SK-N-SH treated with all-trans-retinoic acid at 6 μM for 48 hours (cell line): ENCODE data around the gene PLAGL1.

Experiments used
- ATAC-seq: fragments of 200-7000 bp; cut with Tn5 transposase; 3 replicates; pipeline ENCODE4 v1.9.1; 2020; ENCODE audit warnings: mild to moderate bottlenecking, moderate library complexity
- ARNTL ChIP-seq: fragments of 450-650 bp; formaldehyde crosslinking; IDR thresholded peaks from 2 replicates; pipeline ENCODE4 v1.5.0; 2020; ENCODE audit warnings: low read depth, mild to moderate bottlenecking, moderate library complexity, borderline replicate concordance
- BACH2 ChIP-seq: fragments of 250-450 bp; sonication (Bioruptor Pico); IDR thresholded peaks from 2 replicates; pipeline ENCODE4 v1.9.0; 2021; ENCODE audit warnings: mild to moderate bottlenecking, borderline replicate concordance
- CSDC2 ChIP-seq: fragments of 250-450 bp; sonication (Bioruptor Pico); IDR thresholded peaks from 2 replicates; pipeline ENCODE4 v1.5.0; 2020; ENCODE audit warnings: mild to moderate bottlenecking, moderate library complexity
- GLIS3 ChIP-seq: fragments of 250-450 bp; sonication (Bioruptor Pico); IDR thresholded peaks from 2 replicates; pipeline ENCODE4 v1.5.0; 2020; ENCODE audit warnings: mild to moderate bottlenecking, moderate library complexity
- ISL1 ChIP-seq: fragments of 250-450 bp; sonication (Bioruptor Pico); IDR thresholded peaks from 2 replicates; pipeline ENCODE4 v2.1.2; 2022; ENCODE audit warnings: mild to moderate bottlenecking, moderate library complexity
- OSR1 ChIP-seq: fragments of 250-450 bp; sonication (Bioruptor Pico); IDR thresholded peaks from 2 replicates; pipeline ENCODE4 v1.8.0; 2022; ENCODE audit warnings: moderate library complexity, mild to moderate bottlenecking, inconsistent platforms
- PPARA ChIP-seq: fragments of 250-450 bp; sonication (Bioruptor Pico); IDR thresholded peaks from 2 replicates; pipeline ENCODE4 v1.5.0; 2020; ENCODE audit warnings: mild to moderate bottlenecking, borderline replicate concordance
- RARB ChIP-seq: fragments of 250-450 bp; sonication (Bioruptor Pico); IDR thresholded peaks from 2 replicates; pipeline ENCODE4 v1.8.0; 2021; ENCODE audit warnings: mild to moderate bottlenecking, moderate library complexity
- SNAI2 ChIP-seq: fragments of 250-450 bp; sonication (Bioruptor Pico); IDR thresholded peaks from 2 replicates; pipeline ENCODE4 v1.5.0; 2020; ENCODE audit warnings: mild to moderate bottlenecking, moderate library complexity
- TCF4 ChIP-seq: fragments of 250-450 bp; sonication (Bioruptor Pico); IDR thresholded peaks from 2 replicates; pipeline ENCODE4 v1.8.0; 2021; ENCODE audit warnings: mild to moderate bottlenecking, moderate library complexity, borderline replicate concordance
- TOX ChIP-seq: fragments of 250-450 bp; sonication (Bioruptor Pico); IDR thresholded peaks from 2 replicates; pipeline ENCODE4 v1.8.0; 2021; ENCODE audit warnings: mild to moderate bottlenecking, moderate library complexity, borderline replicate concordance
- ZFP3 ChIP-seq: fragments of 250-450 bp; sonication (Bioruptor Pico); IDR thresholded peaks from 2 replicates; pipeline ENCODE4 v1.5.0; 2020; ENCODE audit warnings: mild to moderate bottlenecking, moderate library complexity
- ZFP30 ChIP-seq: fragments of 450-650 bp; formaldehyde crosslinking; IDR thresholded peaks from 2 replicates; pipeline ENCODE4 v1.5.0; 2022; ENCODE audit warnings: mild to moderate bottlenecking, moderate library complexity
- ZNF565 ChIP-seq: fragments of 450-650 bp; formaldehyde crosslinking; conservative IDR thresholded peaks from 2 replicates; pipeline ENCODE4 v1.5.0; 2020; ENCODE audit warnings: low read depth, mild to moderate bottlenecking, moderate library complexity
- ZNF70 ChIP-seq: fragments of 450-650 bp; formaldehyde crosslinking; IDR thresholded peaks from 2 replicates; pipeline ENCODE4 v1.5.0; 2020; ENCODE audit warnings: mild to moderate bottlenecking, moderate library complexity
- ZNF8 ChIP-seq: fragments of 450-650 bp; formaldehyde crosslinking; IDR thresholded peaks from 2 replicates; pipeline ENCODE4 v1.5.0; 2020; ENCODE audit warnings: mild to moderate bottlenecking, moderate library complexity
- TF ChIP-seq, protein P1 (sequence below): fragments of 250-450 bp; sonication (Bioruptor Pico); IDR thresholded peaks from 2 replicates; pipeline ENCODE4 v1.5.1; 2020; ENCODE audit warnings: low read depth, mild to moderate bottlenecking, moderate library complexity
- TF ChIP-seq, protein P2 (sequence below): fragments of 250-450 bp; sonication (Bioruptor Pico); IDR thresholded peaks from 2 replicates; pipeline ENCODE4 v1.8.0; 2020; ENCODE audit warnings: mild to moderate bottlenecking, moderate library complexity, borderline replicate concordance
- TF ChIP-seq, protein P3 (sequence below): fragments of 250-450 bp; sonication (Bioruptor Pico); IDR thresholded peaks from 2 replicates; pipeline ENCODE4 v1.5.1; 2021; ENCODE audit warnings: mild to moderate bottlenecking, moderate library complexity
- TF ChIP-seq, protein P4 (sequence below): fragments of 250-450 bp; sonication (Bioruptor Pico); IDR thresholded peaks from 2 replicates; pipeline ENCODE4 v1.5.0; 2020; ENCODE audit warnings: mild to moderate bottlenecking, moderate library complexity

The PLAGL1 gene

DNA sequence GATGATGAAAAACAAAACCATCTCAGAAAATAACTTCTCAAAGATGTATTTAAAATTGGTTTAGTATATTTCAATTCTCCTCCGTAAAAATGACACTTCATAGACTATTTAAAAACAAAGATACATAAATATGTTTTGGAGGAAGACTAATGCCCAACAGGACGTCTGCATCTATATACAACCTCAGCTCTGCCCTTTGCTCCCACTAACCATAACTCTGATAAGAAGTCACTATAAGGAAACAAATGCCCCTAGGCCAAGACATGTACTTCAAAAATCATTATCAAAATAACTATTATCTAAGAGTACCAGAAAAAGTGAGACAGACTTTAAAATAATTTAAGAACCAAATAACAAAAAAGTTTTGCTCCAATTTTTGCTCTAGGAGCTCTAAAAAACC, 23.4 kb downstream of the PLAGL1 start (continued):
- TF ChIP-seq ZFP30, result no peak

DNA sequence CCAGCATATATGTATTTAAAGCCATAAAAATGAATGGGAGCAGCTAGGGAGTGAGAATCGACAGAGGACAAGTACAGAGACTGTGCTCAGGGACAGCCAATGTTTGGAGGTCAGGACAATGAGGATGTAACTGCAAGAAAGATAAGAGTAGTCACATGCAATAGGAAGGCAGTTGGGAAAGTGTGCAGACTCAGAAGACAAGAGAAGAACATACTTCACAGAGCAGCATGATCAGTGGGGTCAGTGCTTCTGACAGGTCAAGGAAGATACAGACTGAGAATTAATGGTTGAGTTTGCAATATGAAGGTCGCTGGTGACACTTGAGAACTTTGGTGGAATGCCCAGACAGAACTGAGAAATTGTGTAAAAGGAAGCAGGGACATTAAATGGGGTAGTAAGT, 25.1 kb downstream of the PLAGL1 start:
- TF ChIP-seq ISL1 (no peak), CSDC2 (CRISPR knock-in tag) (no peak), BACH2 (CRISPR knock-in tag) (no peak)
- TF ChIP-seq, protein P1, sequence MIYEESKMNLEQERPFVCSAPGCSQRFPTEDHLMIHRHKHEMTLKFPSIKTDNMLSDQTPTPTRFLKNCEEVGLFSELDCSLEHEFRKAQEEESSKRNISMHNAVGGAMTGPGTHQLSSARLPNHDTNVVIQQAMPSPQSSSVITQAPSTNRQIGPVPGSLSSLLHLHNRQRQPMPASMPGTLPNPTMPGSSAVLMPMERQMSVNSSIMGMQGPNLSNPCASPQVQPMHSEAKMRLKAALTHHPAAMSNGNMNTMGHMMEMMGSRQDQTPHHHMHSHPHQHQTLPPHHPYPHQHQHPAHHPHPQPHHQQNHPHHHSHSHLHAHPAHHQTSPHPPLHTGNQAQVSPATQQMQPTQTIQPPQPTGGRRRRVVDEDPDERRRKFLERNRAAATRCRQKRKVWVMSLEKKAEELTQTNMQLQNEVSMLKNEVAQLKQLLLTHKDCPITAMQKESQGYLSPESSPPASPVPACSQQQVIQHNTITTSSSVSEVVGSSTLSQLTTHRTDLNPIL (CRISPR knock-in tag), result no peak
- TF ChIP-seq, all 23 proteins: peak for 0
- no peak for ATAC-seq

DNA sequence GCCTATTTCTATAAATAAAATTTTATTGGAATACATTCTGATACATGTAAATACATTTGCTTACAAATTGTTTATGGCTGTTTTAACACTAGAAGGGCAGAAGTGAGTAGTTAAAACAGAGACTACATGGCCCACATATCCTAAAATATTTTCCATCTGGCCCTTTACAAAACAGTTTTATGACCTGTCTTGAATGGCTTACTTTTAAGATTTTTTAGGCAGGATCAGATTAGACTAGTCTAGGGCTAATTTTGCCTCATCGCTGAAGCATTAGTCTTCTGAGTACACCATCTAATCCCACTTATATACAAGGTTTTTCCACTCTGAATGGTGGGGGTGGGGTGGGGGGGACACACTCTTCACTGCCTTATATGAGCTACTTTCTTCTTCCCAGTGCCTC, 27.1 kb downstream of the PLAGL1 start:
- TF ChIP-seq ZNF565, result no peak
- no peak for TF ChIP-seq ZFP30
- TF ChIP-seq, protein P1 (CRISPR knock-in tag), result no peak
- no peak for TF ChIP-seq TOX (CRISPR knock-in tag)
- no peak for TF ChIP-seq SNAI2 (CRISPR knock-in tag)
- TF ChIP-seq ZNF70 (CRISPR knock-in tag), result no peak
- no peak for TF ChIP-seq OSR1
- no peak for TF ChIP-seq ZNF8 (CRISPR knock-in tag)
- TF ChIP-seq PPARA (CRISPR knock-in tag), result no peak
- no peak for TF ChIP-seq CSDC2 (CRISPR knock-in tag)
- no peak for TF ChIP-seq GLIS3 (CRISPR knock-in tag)
- TF ChIP-seq, protein P2, sequence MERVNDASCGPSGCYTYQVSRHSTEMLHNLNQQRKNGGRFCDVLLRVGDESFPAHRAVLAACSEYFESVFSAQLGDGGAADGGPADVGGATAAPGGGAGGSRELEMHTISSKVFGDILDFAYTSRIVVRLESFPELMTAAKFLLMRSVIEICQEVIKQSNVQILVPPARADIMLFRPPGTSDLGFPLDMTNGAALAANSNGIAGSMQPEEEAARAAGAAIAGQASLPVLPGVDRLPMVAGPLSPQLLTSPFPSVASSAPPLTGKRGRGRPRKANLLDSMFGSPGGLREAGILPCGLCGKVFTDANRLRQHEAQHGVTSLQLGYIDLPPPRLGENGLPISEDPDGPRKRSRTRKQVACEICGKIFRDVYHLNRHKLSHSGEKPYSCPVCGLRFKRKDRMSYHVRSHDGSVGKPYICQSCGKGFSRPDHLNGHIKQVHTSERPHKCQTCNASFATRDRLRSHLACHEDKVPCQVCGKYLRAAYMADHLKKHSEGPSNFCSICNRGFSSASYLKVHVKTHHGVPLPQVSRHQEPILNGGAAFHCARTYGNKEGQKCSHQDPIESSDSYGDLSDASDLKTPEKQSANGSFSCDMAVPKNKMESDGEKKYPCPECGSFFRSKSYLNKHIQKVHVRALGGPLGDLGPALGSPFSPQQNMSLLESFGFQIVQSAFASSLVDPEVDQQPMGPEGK (CRISPR knock-in tag), result no peak
- no peak for TF ChIP-seq RARB (CRISPR knock-in tag)
- TF ChIP-seq, protein P3, sequence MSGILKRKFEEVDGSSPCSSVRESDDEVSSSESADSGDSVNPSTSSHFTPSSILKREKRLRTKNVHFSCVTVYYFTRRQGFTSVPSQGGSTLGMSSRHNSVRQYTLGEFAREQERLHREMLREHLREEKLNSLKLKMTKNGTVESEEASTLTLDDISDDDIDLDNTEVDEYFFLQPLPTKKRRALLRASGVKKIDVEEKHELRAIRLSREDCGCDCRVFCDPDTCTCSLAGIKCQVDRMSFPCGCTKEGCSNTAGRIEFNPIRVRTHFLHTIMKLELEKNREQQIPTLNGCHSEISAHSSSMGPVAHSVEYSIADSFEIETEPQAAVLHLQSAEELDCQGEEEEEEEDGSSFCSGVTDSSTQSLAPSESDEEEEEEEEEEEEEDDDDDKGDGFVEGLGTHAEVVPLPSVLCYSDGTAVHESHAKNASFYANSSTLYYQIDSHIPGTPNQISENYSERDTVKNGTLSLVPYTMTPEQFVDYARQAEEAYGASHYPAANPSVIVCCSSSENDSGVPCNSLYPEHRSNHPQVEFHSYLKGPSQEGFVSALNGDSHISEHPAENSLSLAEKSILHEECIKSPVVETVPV (CRISPR knock-in tag), result no peak
- no peak for TF ChIP-seq ISL1
- TF ChIP-seq, protein P4, sequence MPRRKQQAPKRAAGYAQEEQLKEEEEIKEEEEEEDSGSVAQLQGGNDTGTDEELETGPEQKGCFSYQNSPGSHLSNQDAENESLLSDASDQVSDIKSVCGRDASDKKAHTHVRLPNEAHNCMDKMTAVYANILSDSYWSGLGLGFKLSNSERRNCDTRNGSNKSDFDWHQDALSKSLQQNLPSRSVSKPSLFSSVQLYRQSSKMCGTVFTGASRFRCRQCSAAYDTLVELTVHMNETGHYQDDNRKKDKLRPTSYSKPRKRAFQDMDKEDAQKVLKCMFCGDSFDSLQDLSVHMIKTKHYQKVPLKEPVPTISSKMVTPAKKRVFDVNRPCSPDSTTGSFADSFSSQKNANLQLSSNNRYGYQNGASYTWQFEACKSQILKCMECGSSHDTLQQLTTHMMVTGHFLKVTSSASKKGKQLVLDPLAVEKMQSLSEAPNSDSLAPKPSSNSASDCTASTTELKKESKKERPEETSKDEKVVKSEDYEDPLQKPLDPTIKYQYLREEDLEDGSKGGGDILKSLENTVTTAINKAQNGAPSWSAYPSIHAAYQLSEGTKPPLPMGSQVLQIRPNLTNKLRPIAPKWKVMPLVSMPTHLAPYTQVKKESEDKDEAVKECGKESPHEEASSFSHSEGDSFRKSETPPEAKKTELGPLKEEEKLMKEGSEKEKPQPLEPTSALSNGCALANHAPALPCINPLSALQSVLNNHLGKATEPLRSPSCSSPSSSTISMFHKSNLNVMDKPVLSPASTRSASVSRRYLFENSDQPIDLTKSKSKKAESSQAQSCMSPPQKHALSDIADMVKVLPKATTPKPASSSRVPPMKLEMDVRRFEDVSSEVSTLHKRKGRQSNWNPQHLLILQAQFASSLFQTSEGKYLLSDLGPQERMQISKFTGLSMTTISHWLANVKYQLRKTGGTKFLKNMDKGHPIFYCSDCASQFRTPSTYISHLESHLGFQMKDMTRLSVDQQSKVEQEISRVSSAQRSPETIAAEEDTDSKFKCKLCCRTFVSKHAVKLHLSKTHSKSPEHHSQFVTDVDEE (CRISPR knock-in tag), result no peak
- no peak for TF ChIP-seq ZFP3 (CRISPR knock-in tag)
- TF ChIP-seq ARNTL, result no peak

DNA sequence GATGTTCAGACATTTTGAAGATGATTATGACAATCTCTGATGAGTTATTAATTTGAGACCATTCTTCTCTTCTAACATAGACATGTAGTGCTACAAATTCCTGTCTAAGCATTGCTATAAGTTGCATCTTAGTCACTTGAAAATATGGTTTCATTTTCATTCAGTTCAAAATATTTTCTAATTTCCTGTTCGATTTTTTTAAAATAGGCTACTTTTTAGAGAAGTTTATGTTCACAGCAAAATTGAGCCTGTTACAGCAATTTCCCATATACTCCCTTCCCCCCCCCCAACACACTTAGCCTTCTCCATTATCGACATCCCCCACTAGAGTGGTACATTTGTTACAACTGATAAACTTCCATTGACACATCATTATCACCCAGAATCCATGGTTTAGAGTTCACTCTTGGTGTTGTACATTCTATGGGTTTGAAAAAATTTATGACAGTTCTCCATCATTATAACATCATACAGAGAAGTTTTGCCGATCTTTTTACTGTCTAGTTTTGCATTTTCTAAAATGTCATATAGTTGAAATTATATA, 31.2 kb downstream of the PLAGL1 start:
- no peak for ATAC-seq
- TF ChIP-seq TCF4 (no peak), ISL1 (no peak)
- TF ChIP-seq, protein P2 (CRISPR knock-in tag), result no peak

More for the DNA sequence above, 27.1 kb downstream of the PLAGL1 start:
- ATAC-seq, result no peak
